ENCODE data around the gene TMEM91.
A peak's percentile ranks its signal among the peaks of the same experiment; 100 is the strongest.

TMEM91 gene

DNA sequence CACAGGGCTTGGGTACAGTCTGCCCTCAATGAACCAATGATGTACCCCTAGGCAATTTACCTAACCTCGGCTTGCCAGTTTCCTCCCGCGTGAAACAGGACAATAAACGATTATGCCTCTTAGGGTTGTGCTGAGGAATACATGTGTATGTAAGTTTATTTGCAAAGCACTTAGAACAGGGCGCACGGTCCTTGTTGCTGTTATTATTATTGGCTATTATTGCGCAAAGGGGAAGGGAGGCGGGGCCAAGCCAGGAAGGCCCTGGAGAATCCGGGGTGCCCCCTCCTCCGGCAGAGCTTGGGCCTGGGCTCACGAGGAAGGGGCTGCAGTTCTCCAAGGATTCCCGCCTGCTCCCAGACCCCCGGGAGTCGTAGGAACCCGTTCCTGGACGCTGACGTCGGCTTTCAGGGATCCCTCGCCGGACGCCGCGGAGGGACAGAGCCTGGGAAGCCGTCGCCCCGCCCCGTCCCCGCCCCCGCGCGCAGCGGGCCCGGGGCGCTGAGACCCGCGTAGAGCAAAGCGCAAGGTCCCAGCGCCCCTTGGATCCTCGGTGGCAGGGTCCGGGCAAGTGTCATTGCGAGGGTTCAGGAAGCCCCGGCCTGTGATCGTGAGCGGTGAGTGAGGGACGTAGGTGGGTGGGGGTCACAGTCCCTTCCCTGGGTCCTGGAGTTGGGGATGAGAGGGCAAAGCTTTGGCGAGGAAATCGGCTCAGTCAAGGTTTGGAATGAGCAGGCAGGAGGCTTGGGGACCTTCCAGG lies at the start of gene TMEM91:
Gene TMEM91, plus strand, starts transcription at position 293 of the 757 bp plus-strand sequence. CDS start 1,777 bp downstream, outside the sequence.
- no CpG with 5 or more reads among the region's 47 CpGs for WGBS (ENCODE audit: insufficient coverage, insufficient read length)
- H3K27ac ChIP-seq (ENCODE audit: low read length): no peak within 1 kb of the TSS
- no peaks in the 10 kb centered on the region for H3K9me3 ChIP-seq (ENCODE audit: control insufficient read depth, insufficient read depth, low read length)
- H3K4me1 ChIP-seq (ENCODE audit: control insufficient read depth, insufficient read depth, low read length): no peaks in the 10 kb centered on the region
- no peaks in the 10 kb centered on the region for H3K36me3 ChIP-seq (ENCODE audit: control insufficient read depth, insufficient read depth, low read length)
- H3K4me3 ChIP-seq (ENCODE audit: low read length): peak within 1 kb of the TSS; percentile 50; the same call in 1 of the 2 replicates
- no peaks in the 10 kb centered on the region for H3K27me3 ChIP-seq (ENCODE audit: control insufficient read depth, insufficient read depth, low read length)
- no peak for DNase-seq (ENCODE audit: low read depth, low spot score)

- WGBS (ENCODE audit: insufficient coverage, insufficient read length): no CpG with 5 or more reads among the region's 13 CpGs
- H3K36me3 ChIP-seq (ENCODE audit: control insufficient read depth, insufficient read depth, low read length): no peaks in the 10 kb centered on the region
- H3K27ac ChIP-seq (ENCODE audit: low read length): no peak overlapping the region
- H3K27me3 ChIP-seq (ENCODE audit: control insufficient read depth, insufficient read depth, low read length): no peaks in the 10 kb centered on the region
- H3K4me3 ChIP-seq (ENCODE audit: low read length): no peak overlapping the region
- DNase-seq (ENCODE audit: low read depth, low spot score): no peak
- no peaks in the 10 kb centered on the region for H3K9me3 ChIP-seq (ENCODE audit: control insufficient read depth, insufficient read depth, low read length)
- H3K4me1 ChIP-seq (ENCODE audit: control insufficient read depth, insufficient read depth, low read length): peaks cover 23% of the 10 kb centered on the region
Observed at GRCh38 chr19:41327076-41327575, 49.2 kb upstream of the TMEM91 start.

- H3K4me3 ChIP-seq (ENCODE audit: low read length): no peak overlapping the region
- no CpG with 5 or more reads among the region's 33 CpGs for WGBS (ENCODE audit: insufficient coverage, insufficient read length)
- peaks cover 23% of the 10 kb centered on the region for H3K4me1 ChIP-seq (ENCODE audit: control insufficient read depth, insufficient read depth, low read length)
- no peaks in the 10 kb centered on the region for H3K36me3 ChIP-seq (ENCODE audit: control insufficient read depth, insufficient read depth, low read length)
- H3K27me3 ChIP-seq (ENCODE audit: control insufficient read depth, insufficient read depth, low read length): no peaks in the 10 kb centered on the region
- H3K27ac ChIP-seq (ENCODE audit: low read length): no peak overlapping the region
- H3K9me3 ChIP-seq (ENCODE audit: control insufficient read depth, insufficient read depth, low read length): no peaks in the 10 kb centered on the region
- no peak for DNase-seq (ENCODE audit: low read depth, low spot score)
Observed at GRCh38 chr19:41327576-41328156, 48.7 kb upstream of the TMEM91 start.

DNA sequence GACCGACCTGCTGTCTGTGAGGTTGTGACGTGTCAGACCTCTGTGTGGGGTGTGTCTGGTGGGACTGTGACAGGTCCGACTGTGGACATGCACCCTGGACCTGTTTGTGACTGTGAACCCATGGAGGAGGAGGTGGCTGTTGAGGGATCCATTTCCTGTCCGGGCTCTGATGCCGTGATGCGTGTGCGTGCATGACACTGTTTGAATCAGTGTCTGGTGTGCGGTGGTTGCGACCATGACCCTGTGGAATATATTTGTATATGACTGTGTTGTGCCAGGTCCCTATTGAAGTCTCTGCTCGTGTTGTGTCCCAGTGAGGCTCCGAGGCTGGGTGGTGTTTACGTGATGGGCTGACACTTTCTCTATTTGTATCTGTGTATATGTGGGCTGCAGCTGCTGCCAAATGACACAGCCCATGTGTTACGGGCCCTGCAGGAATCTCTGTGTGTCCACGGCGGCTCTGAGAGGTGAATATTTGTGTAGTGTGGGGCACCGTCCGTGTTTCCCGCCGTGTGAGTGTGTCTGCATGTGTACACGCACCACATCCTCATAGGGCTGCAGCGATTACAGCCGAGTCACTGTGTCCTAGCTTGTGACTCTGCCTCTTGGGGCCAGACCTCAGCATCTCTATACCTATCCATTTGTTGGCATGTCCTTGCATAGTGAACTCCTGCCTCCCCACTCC lies 48.0 kb upstream of the TMEM91 start:
- Histone ChIP-seq H3K9me3 (ENCODE audit: control insufficient read depth, insufficient read depth, low read length) (no peaks in the 10 kb centered on the region), H3K36me3 (ENCODE audit: control insufficient read depth, insufficient read depth, low read length) (no peaks in the 10 kb centered on the region), H3K27me3 (ENCODE audit: control insufficient read depth, insufficient read depth, low read length) (no peaks in the 10 kb centered on the region), H3K27ac (ENCODE audit: low read length) (no peak overlapping the region), H3K4me3 (ENCODE audit: low read length) (no peak overlapping the region), H3K4me1 (ENCODE audit: control insufficient read depth, insufficient read depth, low read length) (peaks cover 20% of the 10 kb centered on the region)
- WGBS (ENCODE audit: insufficient coverage, insufficient read length): no CpG with 5 or more reads among the region's 22 CpGs
- no peak for DNase-seq (ENCODE audit: low read depth, low spot score)

DNA sequence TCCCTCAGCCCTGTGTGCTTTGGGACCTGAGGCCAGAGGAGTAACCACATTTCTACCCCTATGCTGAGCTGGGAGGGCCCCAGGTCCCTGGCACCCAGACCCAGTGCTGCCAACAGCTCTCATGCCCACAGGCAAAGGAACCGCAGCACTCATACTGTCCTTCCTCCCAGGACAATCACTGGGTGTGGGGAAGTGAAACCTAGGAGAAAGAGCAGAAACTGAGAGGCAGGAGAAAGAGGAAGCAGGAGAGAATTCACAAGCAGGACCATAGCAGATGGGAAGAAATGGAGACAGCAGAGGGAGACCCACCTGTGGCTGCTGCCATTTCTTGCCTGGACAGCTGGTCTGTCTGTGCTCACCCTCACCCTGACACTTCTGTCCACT lies 47.5 kb upstream of the TMEM91 start:
- Histone ChIP-seq H3K27me3 (ENCODE audit: control insufficient read depth, insufficient read depth, low read length) (no peaks in the 10 kb centered on the region), H3K36me3 (ENCODE audit: control insufficient read depth, insufficient read depth, low read length) (no peaks in the 10 kb centered on the region), H3K9me3 (ENCODE audit: control insufficient read depth, insufficient read depth, low read length) (no peaks in the 10 kb centered on the region), H3K27ac (ENCODE audit: low read length) (no peak overlapping the region), H3K4me3 (ENCODE audit: low read length) (no peak overlapping the region), H3K4me1 (ENCODE audit: control insufficient read depth, insufficient read depth, low read length) (peaks cover 19% of the 10 kb centered on the region)
- no peak for DNase-seq (ENCODE audit: low read depth, low spot score)
- no CpG with 5 or more reads among the region's 1 CpG for WGBS (ENCODE audit: insufficient coverage, insufficient read length)

DNA sequence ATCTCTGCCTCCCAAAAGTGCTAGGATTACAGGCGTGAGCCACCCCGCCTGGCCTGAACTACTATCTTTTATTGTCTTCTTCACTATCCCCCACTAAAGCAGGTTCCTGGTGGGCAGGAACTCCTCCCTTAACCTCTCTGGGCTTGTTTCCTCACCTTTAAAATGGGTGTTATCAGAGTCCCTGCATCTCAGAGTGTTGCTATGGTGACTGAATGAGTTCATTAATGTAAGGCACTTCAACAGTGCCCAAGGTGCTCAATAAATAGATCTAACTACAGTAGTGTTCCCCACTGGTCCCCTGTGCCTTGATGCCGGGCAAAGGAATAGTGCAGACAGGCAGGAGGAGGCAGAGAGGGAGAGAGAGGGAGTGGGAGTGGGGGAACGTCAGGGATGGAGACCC lies 45.9 kb upstream of the TMEM91 start:
- H3K27me3 ChIP-seq (ENCODE audit: control insufficient read depth, insufficient read depth, low read length): no peaks in the 10 kb centered on the region
- DNase-seq (ENCODE audit: low read depth, low spot score): no peak
- H3K4me3 ChIP-seq (ENCODE audit: low read length): no peak overlapping the region
- H3K36me3 ChIP-seq (ENCODE audit: control insufficient read depth, insufficient read depth, low read length): no peaks in the 10 kb centered on the region
- WGBS (ENCODE audit: insufficient coverage, insufficient read length): no CpG with 5 or more reads among the region's 4 CpGs
- peaks cover 15% of the 10 kb centered on the region for H3K4me1 ChIP-seq (ENCODE audit: control insufficient read depth, insufficient read depth, low read length)
- H3K9me3 ChIP-seq (ENCODE audit: control insufficient read depth, insufficient read depth, low read length): no peaks in the 10 kb centered on the region
- H3K27ac ChIP-seq (ENCODE audit: low read length): no peak overlapping the region

DNA sequence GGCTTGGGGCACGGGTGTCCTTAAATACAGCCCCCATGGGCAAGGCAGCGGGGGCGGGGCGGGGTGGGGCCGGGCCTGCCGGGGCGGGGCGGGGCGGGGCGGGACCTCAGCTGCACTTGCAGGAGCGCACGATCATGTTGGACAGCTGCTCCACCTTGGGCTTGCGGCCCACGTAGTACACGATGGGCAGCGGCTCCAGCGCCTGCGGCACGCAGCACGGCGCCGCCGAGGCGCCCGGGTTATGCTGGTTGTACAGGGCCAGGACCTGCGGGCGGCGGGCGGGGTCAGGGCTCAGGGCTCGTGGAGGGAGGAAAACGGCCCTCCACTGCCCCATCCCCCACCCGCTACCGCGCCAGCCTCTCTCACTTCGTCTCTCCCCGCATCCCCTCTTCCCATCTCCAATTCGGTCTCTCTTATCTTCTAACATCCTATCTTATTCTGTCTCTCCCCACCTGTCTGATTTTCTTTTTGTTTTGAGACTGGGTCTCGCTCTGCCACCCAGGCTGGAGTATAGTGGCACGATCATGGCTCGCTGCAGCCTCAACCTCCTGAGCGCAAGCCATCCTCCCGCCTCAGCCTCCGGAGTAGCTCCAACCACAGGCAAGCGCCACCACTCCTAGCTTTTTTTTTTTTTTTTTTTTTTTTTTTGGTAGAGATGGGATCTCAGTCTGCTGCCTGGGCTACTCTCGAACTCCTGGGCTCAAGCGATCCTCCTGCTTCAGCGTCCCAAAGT lies 45.2 kb upstream of the TMEM91 start:
- Histone ChIP-seq H3K27me3 (ENCODE audit: control insufficient read depth, insufficient read depth, low read length) (no peaks in the 10 kb centered on the region), H3K9me3 (ENCODE audit: control insufficient read depth, insufficient read depth, low read length) (no peaks in the 10 kb centered on the region), H3K36me3 (ENCODE audit: control insufficient read depth, insufficient read depth, low read length) (no peaks in the 10 kb centered on the region), H3K4me3 (ENCODE audit: low read length) (peak overlapping the region; percentile 30; the same call in 1 of the 2 replicates), H3K27ac (ENCODE audit: low read length) (no peak overlapping the region), H3K4me1 (ENCODE audit: control insufficient read depth, insufficient read depth, low read length) (peaks cover 13% of the 10 kb centered on the region)
- no peak for DNase-seq (ENCODE audit: low read depth, low spot score)
- no CpG with 5 or more reads among the region's 47 CpGs for WGBS (ENCODE audit: insufficient coverage, insufficient read length)

DNA sequence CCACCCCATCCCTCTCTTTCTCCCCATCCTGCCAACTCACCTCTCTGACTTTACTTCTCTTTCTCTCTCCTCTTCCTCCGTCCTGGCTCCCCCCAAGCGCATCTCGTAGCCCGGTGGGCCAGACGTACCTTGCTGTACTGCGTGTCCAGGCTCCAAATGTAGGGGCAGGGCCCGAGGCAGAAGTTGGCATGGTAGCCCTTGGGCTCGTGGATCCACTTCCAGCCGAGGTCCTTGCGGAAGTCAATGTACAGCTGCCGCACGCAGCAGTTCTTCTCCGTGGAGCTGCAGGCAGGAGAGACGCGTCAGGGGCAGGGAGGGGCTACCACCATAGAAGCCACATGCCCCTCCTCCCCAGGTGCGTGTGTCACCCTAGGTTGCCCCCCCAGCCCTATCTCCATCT lies 44.3 kb upstream of the TMEM91 start:
- H3K9me3 ChIP-seq (ENCODE audit: control insufficient read depth, insufficient read depth, low read length): no peaks in the 10 kb centered on the region
- no peaks in the 10 kb centered on the region for H3K36me3 ChIP-seq (ENCODE audit: control insufficient read depth, insufficient read depth, low read length)
- H3K4me3 ChIP-seq (ENCODE audit: low read length): no peak overlapping the region
- H3K27ac ChIP-seq (ENCODE audit: low read length): no peak overlapping the region
- 100% methylated on average over 1 of the region's 16 CpGs for WGBS (ENCODE audit: insufficient coverage, insufficient read length)
- no peaks in the 10 kb centered on the region for H3K27me3 ChIP-seq (ENCODE audit: control insufficient read depth, insufficient read depth, low read length)
- no peak for DNase-seq (ENCODE audit: low read depth, low spot score)
- peaks cover 9% of the 10 kb centered on the region for H3K4me1 ChIP-seq (ENCODE audit: control insufficient read depth, insufficient read depth, low read length)

- H3K36me3 ChIP-seq (ENCODE audit: control insufficient read depth, insufficient read depth, low read length): no peaks in the 10 kb centered on the region
- no CpG with 5 or more reads among the region's 5 CpGs for WGBS (ENCODE audit: insufficient coverage, insufficient read length)
- H3K4me1 ChIP-seq (ENCODE audit: control insufficient read depth, insufficient read depth, low read length): peaks cover 5% of the 10 kb centered on the region
- no peak overlapping the region for H3K4me3 ChIP-seq (ENCODE audit: low read length)
- no peak for DNase-seq (ENCODE audit: low read depth, low spot score)
- H3K9me3 ChIP-seq (ENCODE audit: control insufficient read depth, insufficient read depth, low read length): no peaks in the 10 kb centered on the region
- H3K27ac ChIP-seq (ENCODE audit: low read length): no peak overlapping the region
- H3K27me3 ChIP-seq (ENCODE audit: control insufficient read depth, insufficient read depth, low read length): no peaks in the 10 kb centered on the region
Observed at GRCh38 chr19:41332468-41332867, 43.9 kb upstream of the TMEM91 start.

GRCh38 chr19:41334793-41335192 lies 41.5 kb upstream of the TMEM91 start:
- H3K27ac ChIP-seq (ENCODE audit: low read length): no peak overlapping the region
- no peak overlapping the region for H3K4me3 ChIP-seq (ENCODE audit: low read length)
- H3K27me3 ChIP-seq (ENCODE audit: control insufficient read depth, insufficient read depth, low read length): no peaks in the 10 kb centered on the region
- H3K36me3 ChIP-seq (ENCODE audit: control insufficient read depth, insufficient read depth, low read length): no peaks in the 10 kb centered on the region
- no peaks in the 10 kb centered on the region for H3K9me3 ChIP-seq (ENCODE audit: control insufficient read depth, insufficient read depth, low read length)
- no peak for DNase-seq (ENCODE audit: low read depth, low spot score)
- no peaks in the 10 kb centered on the region for H3K4me1 ChIP-seq (ENCODE audit: control insufficient read depth, insufficient read depth, low read length)
- no CpG with 5 or more reads among the region's 5 CpGs for WGBS (ENCODE audit: insufficient coverage, insufficient read length)

All from iPS DF 6.9 (cell line).